Natural killer cell (primary cell): Measurements from ENCODE around the gene SCD5. TPM values are rescaled to one million over a fixed set of nuclear protein-coding genes. Genes with fewer than 3 reads are reported as not detected.

ENCODE experiments used
- ATAC-seq, 3 donors: fragments of 150-1000 bp in 2 of 3; fragments of 200-7000 bp in 1 of 3; cut with Tn5 transposase; 1 replicate in 1 of 3; 2 replicates in 2 of 3; pipeline ENCODE4 v1.10.0; 2021; ENCODE audit warnings: mild to moderate bottlenecking in 2 of 3, moderate library complexity in 2 of 3
- DNase-seq, 2 donors: peaks; one replicate each; pipeline versions ENCODE4 v3.0.0 to v3.0.0-alpha.2; 2013 to 2021; ENCODE audit warnings: mixed read lengths in 1 of 2
- H3K27ac ChIP-seq: one replicate; pipeline ENCODE4 v1.5.1; 2013; ENCODE audit warnings: mild to moderate bottlenecking, low read length
- H3K27me3 ChIP-seq: one replicate; pipeline ENCODE4 v1.6.1; 2013; ENCODE audit warnings: low read length; ENCODE audit not compliant: control insufficient read depth, insufficient read depth
- H3K36me3 ChIP-seq: one replicate; pipeline ENCODE4 v1.6.1; 2013; ENCODE audit warnings: low read length; ENCODE audit not compliant: control insufficient read depth, insufficient read depth
- H3K4me1 ChIP-seq: one replicate; pipeline ENCODE4 v1.6.1; 2013; ENCODE audit warnings: low read length; ENCODE audit not compliant: control insufficient read depth, insufficient read depth
- H3K4me3 ChIP-seq: one replicate; pipeline ENCODE4 v1.5.1; 2013; ENCODE audit warnings: low read length
- H3K9me3 ChIP-seq: one replicate; pipeline ENCODE4 v1.6.1; 2013; ENCODE audit warnings: low read length; ENCODE audit not compliant: control insufficient read depth, insufficient read depth
- H3K27ac Mint-ChIP-seq, 2 donors: one replicate each; pipeline ENCODE4 v1.8.0; 2022; ENCODE audit warnings: mild to moderate bottlenecking in 2 of 2, mixed read lengths in 2 of 2, moderate library complexity in 1 of 2
- H3K27me3 Mint-ChIP-seq, 2 donors: one replicate each; pipeline ENCODE4 v1.8.0; 2022; ENCODE audit warnings: low read depth in 2 of 2, mixed read lengths in 2 of 2
- H3K36me3 Mint-ChIP-seq: one replicate; pipeline ENCODE4 v1.8.0; 2022; ENCODE audit warnings: mixed read lengths
- H3K4me1 Mint-ChIP-seq, 2 donors: one replicate each; pipeline ENCODE4 v1.8.0; 2022; ENCODE audit warnings: mixed read lengths in 2 of 2
- H3K4me3 Mint-ChIP-seq: one replicate; pipeline ENCODE4 v1.8.0; 2022; ENCODE audit warnings: mild to moderate bottlenecking, moderate library complexity, mixed read lengths
- H3K9me3 Mint-ChIP-seq, 2 donors: one replicate each; pipeline ENCODE4 v1.8.0; 2022; ENCODE audit warnings: mixed read lengths in 2 of 2
- WGBS: methylation state at CpG from one replicate; pipeline ENCODE4 v1.1.7; 2013; ENCODE audit warnings: missing lambda C conversion rate; ENCODE audit not compliant: insufficient coverage; 5-methylcytosine and 5-hydroxymethylcytosine counted together
- intact Hi-C: fragments of 100-400 bp; cut with micrococcal nuclease; formaldehyde crosslinking; loops from one replicate; pipeline ENCODE4 v1.14.2; 2022
- total RNA-seq, 4 donors: library from RNA; stranded (reverse); fragments of 120-200 nt in 1 of 4; gene quantifications; one replicate each; pipeline versions ENCODE4 v1.2.3 to v1.2.4, GENCODE V29; 2013 to 2022
- TF ChIP-seq, protein P1 (sequence below): fragments of 200-600 bp; IDR thresholded peaks from one replicate; pipeline ENCODE4 v1.8.0; 2022; ENCODE audit warnings: antibody characterized with exemption

SCD5 gene
- total RNA-seq, 3 donors from 2014 or later (not counting 1 experiment from before 2014, with no cell fraction given), result 8.9 to 11.6 (median 9.0) TPM

GRCh38 chr4:82774711-82775171 is 23.9 kb downstream of the SCD5 start:
- no peaks in the 10 kb centered on the region for H3K36me3 ChIP-seq
- Mint-ChIP-seq H3K9me3 (no peaks in the 10 kb centered on the region), H3K27ac (no peak overlapping the region), H3K27me3 (no peaks in the 10 kb centered on the region), H3K4me3 (no peak overlapping the region), H3K4me1 (peaks cover 0 to 20% of the 10 kb centered on the region in 2 donors), H3K36me3 (no peaks in the 10 kb centered on the region)
- ATAC-seq (no peak), DNase-seq (no peak)
- no peak overlapping the region for H3K27ac ChIP-seq
- WGBS, result 73% methylated on average over 2 of the region's 3 CpGs
- intact Hi-C loops, result no loop called here
- H3K4me1 ChIP-seq, result no peaks in the 10 kb centered on the region
- TF ChIP-seq, protein P1, sequence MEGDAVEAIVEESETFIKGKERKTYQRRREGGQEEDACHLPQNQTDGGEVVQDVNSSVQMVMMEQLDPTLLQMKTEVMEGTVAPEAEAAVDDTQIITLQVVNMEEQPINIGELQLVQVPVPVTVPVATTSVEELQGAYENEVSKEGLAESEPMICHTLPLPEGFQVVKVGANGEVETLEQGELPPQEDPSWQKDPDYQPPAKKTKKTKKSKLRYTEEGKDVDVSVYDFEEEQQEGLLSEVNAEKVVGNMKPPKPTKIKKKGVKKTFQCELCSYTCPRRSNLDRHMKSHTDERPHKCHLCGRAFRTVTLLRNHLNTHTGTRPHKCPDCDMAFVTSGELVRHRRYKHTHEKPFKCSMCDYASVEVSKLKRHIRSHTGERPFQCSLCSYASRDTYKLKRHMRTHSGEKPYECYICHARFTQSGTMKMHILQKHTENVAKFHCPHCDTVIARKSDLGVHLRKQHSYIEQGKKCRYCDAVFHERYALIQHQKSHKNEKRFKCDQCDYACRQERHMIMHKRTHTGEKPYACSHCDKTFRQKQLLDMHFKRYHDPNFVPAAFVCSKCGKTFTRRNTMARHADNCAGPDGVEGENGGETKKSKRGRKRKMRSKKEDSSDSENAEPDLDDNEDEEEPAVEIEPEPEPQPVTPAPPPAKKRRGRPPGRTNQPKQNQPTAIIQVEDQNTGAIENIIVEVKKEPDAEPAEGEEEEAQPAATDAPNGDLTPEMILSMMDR, result no peak
- H3K4me3 ChIP-seq, result no peak overlapping the region
- H3K27me3 ChIP-seq, result no peaks in the 10 kb centered on the region
- H3K9me3 ChIP-seq, result no peaks in the 10 kb centered on the region

GRCh38 chr4:82773057-82773456 is 25.5 kb downstream of the SCD5 start:
- Histone ChIP-seq H3K9me3 (no peaks in the 10 kb centered on the region), H3K27ac (no peak overlapping the region), H3K36me3 (no peaks in the 10 kb centered on the region), H3K27me3 (no peaks in the 10 kb centered on the region), H3K4me3 (no peak overlapping the region), H3K4me1 (no peaks in the 10 kb centered on the region)
- ATAC-seq, result no peak
- no peak overlapping the region for H3K4me3 Mint-ChIP-seq
- H3K4me1 Mint-ChIP-seq, result peaks cover 0 to 20% of the 10 kb centered on the region in 2 donors
- H3K27ac Mint-ChIP-seq, result no peak overlapping the region
- H3K9me3 Mint-ChIP-seq, result no peaks in the 10 kb centered on the region
- H3K36me3 Mint-ChIP-seq, result no peaks in the 10 kb centered on the region
- intact Hi-C loops, result no loop called here
- no peaks in the 10 kb centered on the region for H3K27me3 Mint-ChIP-seq
- no peak for DNase-seq
- TF ChIP-seq, protein P1, result no peak
- 87% methylated on average over 3 of the region's 4 CpGs for WGBS

DNA sequence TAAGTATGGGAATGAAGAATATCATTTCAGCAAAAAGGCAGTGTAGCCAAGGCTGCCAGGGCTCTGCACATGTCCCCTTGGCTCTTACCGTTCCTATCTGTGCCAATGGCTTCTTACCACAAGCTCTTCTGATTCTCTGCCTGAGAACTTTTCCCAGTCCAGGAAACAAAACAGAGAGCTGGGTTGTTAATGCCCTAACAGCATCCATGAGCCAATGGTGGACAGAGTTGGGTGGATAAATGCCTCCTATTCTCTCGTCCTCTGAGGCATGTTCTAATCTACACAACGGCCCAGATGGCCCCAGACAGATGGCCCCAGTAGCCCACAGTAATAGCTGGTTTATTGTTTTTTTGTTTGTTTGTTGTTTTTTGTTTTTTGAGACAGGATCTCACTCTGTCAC is 28.0 kb downstream of the SCD5 start:
- WGBS, result 96% methylated on average over 3 of the region's 3 CpGs
- Histone ChIP-seq H3K9me3 (peaks cover 2% of the 10 kb centered on the region), H3K27ac (no peak overlapping the region), H3K4me1 (no peaks in the 10 kb centered on the region), H3K27me3 (no peaks in the 10 kb centered on the region), H3K36me3 (no peaks in the 10 kb centered on the region), H3K4me3 (no peak overlapping the region)
- Mint-ChIP-seq H3K27ac (no peak overlapping the region), H3K4me1 (peaks cover 0 to 19% of the 10 kb centered on the region in 2 donors), H3K4me3 (no peak overlapping the region), H3K36me3 (peaks cover 9% of the 10 kb centered on the region), H3K9me3 (peaks cover 6 to 9% of the 10 kb centered on the region in 2 donors), H3K27me3 (no peaks in the 10 kb centered on the region)
- DNase-seq, result no peak
- ATAC-seq, result no peak
- intact Hi-C loops, result no loop called here
- TF ChIP-seq, protein P1, result no peak

- no peaks in the 10 kb centered on the region for H3K27me3 Mint-ChIP-seq
- H3K9me3 Mint-ChIP-seq, result peaks cover 6 to 9% of the 10 kb centered on the region in 2 donors
- TF ChIP-seq, protein P1, result no peak
- H3K4me1 ChIP-seq, result no peaks in the 10 kb centered on the region
- H3K27me3 ChIP-seq, result no peaks in the 10 kb centered on the region
- DNase-seq, result no peak
- ATAC-seq, result no peak
- H3K27ac Mint-ChIP-seq, result no peak overlapping the region
- H3K4me3 ChIP-seq, result no peak overlapping the region
- intact Hi-C loops, result no loop called here
- H3K4me3 Mint-ChIP-seq, result no peak overlapping the region
- H3K36me3 ChIP-seq, result no peaks in the 10 kb centered on the region
- peaks cover 8% of the 10 kb centered on the region for H3K9me3 ChIP-seq
- peaks cover 9% of the 10 kb centered on the region for H3K36me3 Mint-ChIP-seq
- H3K4me1 Mint-ChIP-seq, result peaks cover 0 to 20% of the 10 kb centered on the region in 2 donors
- no peak overlapping the region for H3K27ac ChIP-seq
Measured at GRCh38 chr4:82765134-82765533, 33.5 kb downstream of the SCD5 start.
